Right lung (tissue), 10 donors: ENCODE measurements around the gene SNW1. TPM values are rescaled to one million over a fixed set of nuclear protein-coding genes. Genes with fewer than 3 reads are reported as not detected.
"Not testable (repeated sequence)": the region's sequence is repeated elsewhere in the genome, so short reads cannot be mapped to it uniquely, and the experiment has no call there.

ENCODE experiments used
- DNase-seq, 2 donors: peaks; one replicate each; pipeline ENCODE4 v3.0.0-alpha.2; 2013
- long read RNA-seq, 8 donors: transcript quantifications; one replicate each; lab custom pipeline, GENCODE V29; 2026
- polyA plus RNA-seq, 5 donors: library from polyadenylated mRNA; unstranded; fragments of 120-200 nt; gene quantifications; one replicate each; pipeline versions ENCODE4 v1.2.1 to v1.2.3, GENCODE V29; 2013; ENCODE audit warnings: inconsistent platforms in 1 of 5, low replicate concordance in 1 of 5; ENCODE audit not compliant: insufficient read length in 5 of 5, insufficient read depth in 1 of 5

The SNW1 gene
- 10 to 100 TPM; 75.6 to 95.0 (median 89.4) TPM for polyA plus RNA-seq
- long read RNA-seq, donor 1, transcript SNW1-205 (13 exons, 1,855 nt) = minor isoform, 5 of 31 reads
- long read RNA-seq, donor 1, transcript SNW1-201 (14 exons, 2,163 nt) = major isoform, 6 of 31 reads
- long read RNA-seq, donor 1, partial matches to known transcripts = 19 of 31 reads
- long read RNA-seq, donor 1, other reads (novel, unspliced or antisense) = 0 of 31 reads
- long read RNA-seq, donor 2, partial matches to known transcripts = 5 of 12 reads
- long read RNA-seq, donor 2, other reads (novel, unspliced or antisense) = 0 of 12 reads
- long read RNA-seq, donor 3, transcript SNW1-201 (14 exons, 2,163 nt) = major isoform, 9 of 36 reads
- long read RNA-seq, donor 3, partial matches to known transcripts = 24 of 36 reads
- long read RNA-seq, donor 3, other reads (novel, unspliced or antisense) = 0 of 36 reads
- long read RNA-seq, donor 4, partial matches to known transcripts = 17 of 23 reads
- long read RNA-seq, donor 4, other reads (novel, unspliced or antisense) = 0 of 23 reads
- long read RNA-seq, donor 5, transcript SNW1-205 (13 exons, 1,855 nt) = major isoform, 7 of 45 reads
- long read RNA-seq, donor 5, transcript SNW1-201 (14 exons, 2,163 nt) = minor isoform, 6 of 45 reads
- long read RNA-seq, donor 5, partial matches to known transcripts = 32 of 45 reads
- long read RNA-seq, donor 5, other reads (novel, unspliced or antisense) = 0 of 45 reads
- long read RNA-seq, donor 6, transcript SNW1-201 (14 exons, 2,163 nt) = major isoform, 8 of 40 reads
- long read RNA-seq, donor 6, partial matches to known transcripts = 28 of 40 reads
- long read RNA-seq, donor 6, other reads (novel, unspliced or antisense) = 0 of 40 reads
- long read RNA-seq, donor 7, transcript SNW1-201 (14 exons, 2,163 nt) = major isoform, 8 of 20 reads
- long read RNA-seq, donor 7, partial matches to known transcripts = 8 of 20 reads
- long read RNA-seq, donor 7, other reads (novel, unspliced or antisense) = 0 of 20 reads
- long read RNA-seq, donor 8, partial matches to known transcripts = 0 of 5 reads
- long read RNA-seq, donor 8, other reads (novel, unspliced or antisense) = 0 of 5 reads

DNA sequence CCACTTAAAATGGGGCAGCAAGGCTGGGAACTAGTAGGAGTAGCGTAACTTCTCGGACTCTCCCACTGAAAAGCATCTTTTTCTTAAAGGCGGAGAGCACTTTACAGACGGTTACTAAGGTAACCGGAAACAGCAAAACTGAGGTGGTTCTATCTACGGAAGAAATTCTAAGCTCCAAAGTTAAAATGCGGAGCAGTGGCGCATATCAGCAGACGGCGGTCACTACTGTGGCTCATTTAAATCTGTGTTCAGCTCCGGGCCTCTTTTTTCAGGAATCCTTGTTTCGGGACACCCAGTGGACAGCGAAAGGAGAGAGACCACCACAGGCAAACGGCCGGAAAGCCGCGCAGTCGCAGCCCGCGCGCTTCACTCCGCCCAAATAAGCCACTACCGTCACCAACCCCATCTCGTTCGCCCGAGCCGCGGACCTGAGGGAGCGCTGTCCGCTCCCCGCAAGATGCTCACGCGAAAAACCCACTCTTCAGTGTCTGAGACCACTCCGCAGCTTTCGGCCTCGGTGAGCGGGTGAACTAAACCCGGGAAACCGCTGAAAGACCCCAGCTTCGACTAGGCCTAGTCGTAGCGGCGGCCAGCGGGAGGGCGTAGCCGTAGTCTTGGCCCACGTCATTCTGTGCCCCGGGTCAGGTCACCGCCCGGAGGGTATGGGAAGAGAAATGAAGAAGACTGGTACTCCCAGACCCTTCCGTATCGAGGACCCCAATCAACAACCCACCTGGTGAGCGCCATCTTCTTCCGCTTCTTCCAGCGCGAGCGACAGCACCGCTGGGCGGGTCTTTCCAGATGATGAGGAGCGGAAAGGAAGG, at the start of gene SNW1:
SNW1 (minus strand) TSS at position 776 of the 824 bp plus-strand sequence; CDS start at position 747, 29 bp downstream.
- peak; percentile 95 for DNase-seq

DNA sequence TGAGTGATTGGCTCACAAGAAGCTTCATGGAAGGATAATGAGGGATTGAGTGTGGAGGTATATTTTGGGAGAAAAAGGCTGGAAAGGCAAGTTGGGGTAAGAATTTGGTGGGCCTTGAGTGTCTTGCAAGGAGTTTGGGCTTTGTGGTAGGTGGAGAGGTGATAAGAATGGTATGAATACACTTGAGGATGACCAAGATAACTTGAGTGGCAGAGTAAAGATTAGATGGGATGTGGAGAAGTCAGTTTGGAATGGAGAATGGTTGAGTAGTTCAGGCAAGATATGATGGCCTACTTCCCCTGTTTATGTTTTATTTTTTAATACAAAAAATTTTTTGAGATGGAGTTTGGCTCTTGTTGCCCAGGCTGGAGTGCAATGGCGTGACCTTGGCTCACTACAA, 48.1 kb upstream of the SNW1 start:
- no peak for DNase-seq

- DNase-seq = no peak
Observed at GRCh38 chr14:77808250-77808649, 47.3 kb upstream of the SNW1 start.

- DNase-seq = no peak
Observed at GRCh38 chr14:77805706-77806105, 44.8 kb upstream of the SNW1 start.

GRCh38 chr14:77804592-77804991, 43.6 kb upstream of the SNW1 start:
- no peak for DNase-seq

DNA sequence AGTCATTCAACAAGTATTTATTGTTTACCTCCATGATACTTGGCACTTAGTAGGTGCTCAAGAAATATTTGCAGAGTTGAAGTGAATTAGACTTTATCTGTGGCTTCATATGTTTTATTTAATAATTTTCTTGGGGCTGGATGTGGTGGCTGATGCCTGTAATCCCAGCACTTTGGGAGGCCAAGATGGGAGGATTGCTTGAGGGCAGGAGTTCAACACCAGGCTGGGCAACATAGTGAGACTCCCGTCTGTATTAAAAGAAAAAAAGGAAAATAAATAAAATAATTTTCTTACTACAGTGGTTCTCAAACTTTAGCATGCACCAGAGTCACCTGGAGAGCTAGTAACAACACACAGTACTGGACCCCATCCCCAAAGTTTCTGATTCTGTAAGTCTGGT, 39.9 kb upstream of the SNW1 start:
- DNase-seq = no peak

DNA sequence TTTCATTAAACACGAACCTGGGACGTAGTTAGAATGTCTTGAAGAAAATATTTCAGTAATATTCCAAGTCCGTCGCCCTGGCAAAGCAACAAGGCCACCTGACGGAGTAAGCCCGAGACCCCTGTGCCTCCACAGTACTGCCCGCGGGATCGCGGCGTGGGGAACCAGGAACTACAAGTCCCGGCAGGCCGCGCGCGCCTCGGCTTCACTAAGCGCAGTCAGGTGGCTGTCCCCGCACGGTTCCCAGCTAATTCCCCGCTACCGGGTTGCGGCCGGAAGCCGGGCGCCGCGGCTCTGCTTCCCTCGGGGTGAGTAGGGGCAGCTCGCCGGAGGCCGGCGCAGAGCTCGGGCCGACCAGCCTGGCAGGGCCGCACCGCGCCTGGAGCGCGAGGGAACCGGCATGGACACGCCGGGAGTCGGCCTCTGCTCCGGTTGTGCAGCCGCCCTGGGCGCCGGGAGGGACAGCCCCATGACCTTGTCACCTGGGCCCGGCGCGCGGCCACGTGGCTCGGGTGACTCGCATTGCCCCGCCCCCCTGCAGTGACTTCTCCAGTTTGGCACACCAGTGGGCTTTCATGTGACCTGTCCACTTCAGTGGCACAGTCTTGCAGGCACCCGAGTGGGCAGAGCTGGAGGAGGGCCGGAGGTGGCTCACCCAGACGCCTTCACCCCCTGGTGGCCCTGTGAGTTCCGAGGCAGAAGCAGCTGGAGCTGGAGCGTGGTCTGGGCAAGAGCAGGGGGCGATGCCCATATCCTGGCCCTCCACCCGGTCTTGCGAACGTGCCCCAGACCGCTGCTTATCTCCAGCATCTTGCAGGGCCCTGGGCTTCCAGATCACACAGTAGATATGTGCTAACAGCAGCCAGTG, 39.1 kb upstream of the SNW1 start, which contains the start of gene ADCK1:
ADCK1 (plus strand) TSS at position 247 of the 868 bp plus-strand sequence. CDS start 18,870 bp downstream, outside the sequence.
- DNase-seq = peak; percentile 71 to 75

DNA sequence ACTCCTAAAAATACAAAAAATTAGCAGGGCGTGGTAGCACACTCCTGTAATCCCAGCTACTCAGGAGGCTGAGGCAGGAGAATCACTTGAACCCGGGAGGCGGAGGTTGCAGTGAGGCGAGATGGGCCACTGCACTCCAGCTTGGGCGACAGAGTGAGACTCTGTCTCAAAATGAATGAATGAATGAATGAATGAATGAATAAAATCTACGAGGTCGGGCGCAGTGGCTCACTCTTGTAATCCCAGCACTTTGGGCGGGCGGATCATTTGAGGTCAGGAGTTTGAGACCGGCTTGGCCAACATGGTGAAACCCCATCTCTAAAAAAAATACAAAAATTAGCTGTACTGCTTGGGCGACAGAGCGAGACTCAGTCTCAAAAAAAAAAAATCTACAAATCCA, 38.5 kb upstream of the SNW1 start:
- DNase-seq = not testable (repeated sequence)

GRCh38 chr14:77794357-77794756, 33.4 kb upstream of the SNW1 start:
- DNase-seq = no peak

DNA sequence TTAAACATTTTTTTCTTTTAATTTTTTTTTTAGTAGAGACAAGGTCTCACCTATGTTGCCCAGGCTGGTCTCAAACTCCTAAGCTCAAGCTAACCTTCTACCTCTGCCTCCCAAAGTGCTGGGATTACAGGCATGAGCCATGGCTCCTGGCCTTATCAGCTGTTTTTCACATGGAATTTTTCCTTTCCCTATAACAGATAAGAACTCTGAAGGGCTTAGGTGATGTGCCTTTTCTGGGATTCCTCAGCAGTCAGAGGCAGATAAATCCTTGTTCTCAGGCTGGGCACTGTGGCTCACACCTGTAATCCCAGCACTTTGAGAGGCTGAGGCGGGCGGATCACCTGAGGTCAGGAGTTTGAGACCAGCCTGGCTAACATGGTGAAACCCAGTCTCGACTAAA, 32.3 kb upstream of the SNW1 start:
- not testable (repeated sequence) for DNase-seq

- DNase-seq = no peak
Observed at GRCh38 chr14:77791225-77791600, 30.3 kb upstream of the SNW1 start.

DNA sequence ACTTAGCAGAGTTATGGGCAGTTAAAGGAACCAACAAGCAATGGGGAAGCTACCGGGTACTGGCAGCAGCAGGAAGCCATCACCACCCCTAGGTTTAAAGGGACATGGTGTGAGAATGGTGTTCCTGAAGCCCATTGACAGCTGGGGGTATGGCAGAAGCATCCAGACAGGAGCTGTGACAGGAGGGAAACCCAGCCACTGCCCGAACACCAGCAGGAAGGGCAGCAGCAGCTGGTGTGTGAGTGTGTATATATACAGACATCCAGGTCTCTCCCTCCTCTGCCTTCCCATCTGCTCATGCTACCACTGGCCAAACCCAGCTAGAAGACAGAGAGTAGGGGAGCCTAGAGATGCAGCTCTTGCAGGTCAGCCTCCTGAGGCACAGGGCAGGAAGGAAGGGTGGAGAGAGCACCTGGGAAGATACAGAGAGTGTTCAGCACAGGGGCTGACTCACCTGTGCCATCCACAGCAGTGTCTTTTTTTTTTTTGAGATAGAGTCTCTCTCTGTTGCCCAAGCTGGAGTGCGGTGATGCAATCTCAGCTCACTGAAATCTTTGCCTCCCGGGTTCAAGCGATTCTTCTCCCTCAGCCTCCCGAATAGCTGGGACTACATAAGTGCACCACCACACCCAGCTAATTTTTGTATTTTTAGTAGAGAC, 29.7 kb upstream of the SNW1 start:
- no peak for DNase-seq

DNA sequence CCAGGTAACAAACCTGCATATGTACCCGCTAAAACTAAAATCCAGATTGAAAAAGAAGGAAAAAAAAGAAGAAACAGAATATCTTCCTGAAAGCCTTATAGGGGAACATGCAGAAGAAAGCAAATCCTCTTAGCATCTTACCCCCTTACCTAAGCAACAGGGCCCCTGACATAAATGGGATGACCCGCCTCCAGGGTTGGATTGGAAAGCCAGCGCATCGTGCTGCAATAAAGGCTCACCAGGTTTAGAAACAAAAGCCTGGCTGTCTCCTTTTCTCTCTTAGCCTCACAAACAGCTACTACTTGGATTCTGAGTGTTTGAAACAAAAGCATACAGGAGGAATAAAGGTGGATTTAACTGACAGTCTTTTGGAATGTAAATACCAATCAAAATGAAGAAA, 25.2 kb upstream of the SNW1 start:
- DNase-seq = no peak

DNA sequence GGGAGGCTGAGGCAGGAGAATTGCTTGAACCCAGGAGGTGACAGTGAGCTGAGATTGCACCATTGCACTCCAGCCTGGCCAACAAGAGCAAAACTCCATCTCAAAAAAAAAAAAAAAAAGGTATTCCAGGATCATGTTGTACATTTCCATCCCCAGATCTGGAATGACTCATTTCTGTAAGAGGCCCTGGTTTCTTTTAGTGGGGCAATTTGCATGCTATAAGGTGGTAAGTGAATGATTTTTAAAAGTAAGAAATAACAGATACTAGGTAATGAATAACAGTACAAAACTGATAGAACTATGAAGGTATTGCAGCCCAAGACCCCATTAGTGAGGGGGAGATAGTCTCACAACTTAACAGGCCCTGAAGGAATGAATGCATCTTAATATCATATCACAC, 21.2 kb upstream of the SNW1 start:
- DNase-seq = no peak

DNA sequence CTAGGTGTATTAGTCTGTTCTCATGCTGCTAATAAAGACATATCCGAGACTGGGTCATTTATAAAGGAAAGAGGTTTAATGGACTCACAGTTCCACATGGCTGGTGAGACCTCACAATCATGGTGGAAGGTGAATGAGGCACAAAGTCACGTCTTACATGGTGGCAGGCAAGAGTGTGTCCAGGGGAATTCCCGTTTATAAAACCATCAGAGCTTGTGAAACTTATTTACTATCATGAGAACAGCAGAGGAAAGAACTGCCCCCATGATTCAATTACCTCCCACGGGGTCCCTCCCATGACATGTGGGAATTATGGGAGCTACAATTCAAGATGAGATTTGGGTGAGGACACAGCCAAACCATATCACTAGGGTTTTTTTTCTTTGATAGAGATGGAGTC, 13.0 kb upstream of the SNW1 start:
- not testable (repeated sequence) for DNase-seq

GRCh38 chr14:77768442-77769069, 7.6 kb upstream of the SNW1 start:
- not testable (repeated sequence) for DNase-seq

- DNase-seq = no peak
Observed at GRCh38 chr14:77763978-77764377, 3.0 kb upstream of the SNW1 start.

- no peak for DNase-seq
Observed at GRCh38 chr14:77763316-77763715, 2.4 kb upstream of the SNW1 start.
